ENCODE measurements around the gene MRM3. TPM values are rescaled to one million over a fixed set of nuclear protein-coding genes. Genes with fewer than 3 reads are reported as not detected.

Gene MRM3
- total and polyA plus RNA-seq, 2 donors (not counting 1 experiment from before 2014, with no cell fraction given), result 11.6 to 20.9 TPM

DNA sequence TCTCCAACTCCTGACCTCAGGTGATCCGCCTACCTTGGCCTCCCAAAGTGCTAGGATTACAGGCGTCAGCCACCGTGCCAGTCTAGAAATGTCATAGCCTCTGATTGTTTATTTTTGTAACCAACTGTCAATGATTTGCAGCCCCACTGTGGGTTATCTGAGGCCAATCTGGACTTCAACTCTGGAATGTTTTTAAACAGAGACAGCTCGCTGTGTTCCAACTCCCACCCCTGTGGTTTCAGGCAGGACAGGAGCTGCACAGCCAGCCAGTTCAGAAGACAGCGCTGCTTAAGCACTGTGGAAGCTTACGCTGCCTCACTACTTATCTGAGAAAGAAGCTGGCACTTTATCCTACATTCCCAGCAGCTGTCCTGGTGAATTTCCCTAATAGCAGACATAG lies 19.5 kb downstream of the MRM3 start:
- no peaks in the 10 kb centered on the region for H3K36me3 ChIP-seq (replicated peaks in 1 of 2; ENCODE audit: control extremely low read depth in 1 of 2, control insufficient read depth in 1 of 2, extremely low read depth in 1 of 2, insufficient read depth in 2 of 2, low read length in 1 of 2)
- TF ChIP-seq, protein P1, sequence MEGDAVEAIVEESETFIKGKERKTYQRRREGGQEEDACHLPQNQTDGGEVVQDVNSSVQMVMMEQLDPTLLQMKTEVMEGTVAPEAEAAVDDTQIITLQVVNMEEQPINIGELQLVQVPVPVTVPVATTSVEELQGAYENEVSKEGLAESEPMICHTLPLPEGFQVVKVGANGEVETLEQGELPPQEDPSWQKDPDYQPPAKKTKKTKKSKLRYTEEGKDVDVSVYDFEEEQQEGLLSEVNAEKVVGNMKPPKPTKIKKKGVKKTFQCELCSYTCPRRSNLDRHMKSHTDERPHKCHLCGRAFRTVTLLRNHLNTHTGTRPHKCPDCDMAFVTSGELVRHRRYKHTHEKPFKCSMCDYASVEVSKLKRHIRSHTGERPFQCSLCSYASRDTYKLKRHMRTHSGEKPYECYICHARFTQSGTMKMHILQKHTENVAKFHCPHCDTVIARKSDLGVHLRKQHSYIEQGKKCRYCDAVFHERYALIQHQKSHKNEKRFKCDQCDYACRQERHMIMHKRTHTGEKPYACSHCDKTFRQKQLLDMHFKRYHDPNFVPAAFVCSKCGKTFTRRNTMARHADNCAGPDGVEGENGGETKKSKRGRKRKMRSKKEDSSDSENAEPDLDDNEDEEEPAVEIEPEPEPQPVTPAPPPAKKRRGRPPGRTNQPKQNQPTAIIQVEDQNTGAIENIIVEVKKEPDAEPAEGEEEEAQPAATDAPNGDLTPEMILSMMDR (IDR thresholded peaks at IDR 0.05), result no peak
- TF ChIP-seq EZH2 (IDR thresholded peaks at IDR 0.05; ENCODE audit: borderline replicate concordance, insufficient read depth, low read depth, low read length, poor library complexity, severe bottlenecking), result no peak
- intact Hi-C loops (cut with micrococcal nuclease), result no loop called here
- POLR2A ChIA-PET, result no interaction called here
- H3K9me3 Mint-ChIP-seq (ENCODE audit: insufficient read depth), result no peaks in the 10 kb centered on the region
- no peak for ATAC-seq (ENCODE audit: low read depth)
- no peak overlapping the region for H2AFZ ChIP-seq (ENCODE audit: insufficient read depth, low read depth, low read length, poor library complexity, severe bottlenecking)
- H3K27me3 ChIP-seq (replicated peaks in 1 of 4; ENCODE audit: control extremely low read depth in 1 of 4, control insufficient read depth in 3 of 4, insufficient read depth in 4 of 4, low read length in 3 of 4), result no peaks in the 10 kb centered on the region
- H3K9ac ChIP-seq (ENCODE audit: low read length), result no peak overlapping the region
- H4K20me1 ChIP-seq (ENCODE audit: control insufficient read depth, insufficient read depth, low read length, poor library complexity, severe bottlenecking), result no peaks in the 10 kb centered on the region
- H3K9me3 ChIP-seq (ENCODE audit: control extremely low read depth in 1 of 3, control insufficient read depth in 2 of 3, insufficient read depth in 1 of 3, low read length in 2 of 3), result no peaks in the 10 kb centered on the region
- H3K4me1 Mint-ChIP-seq, result no peaks in the 10 kb centered on the region
- H3K4me3 Mint-ChIP-seq, result no peak overlapping the region
- no peaks in the 10 kb centered on the region for H3K27me3 Mint-ChIP-seq
- no peak overlapping the region for H3K4me2 ChIP-seq (replicated peaks; ENCODE audit: low read depth, low read length, poor library complexity, severe bottlenecking)
- CTCF ChIA-PET, result no interaction called here
- H3K27ac Mint-ChIP-seq, result no peak overlapping the region
- no peak overlapping the region for H3K4me3 ChIP-seq (ENCODE audit: control extremely low read depth in 1 of 5, extremely low read depth in 1 of 5, insufficient read depth in 1 of 5, low read depth in 2 of 5, low read length in 4 of 5)
- no peak for DNase-seq
- 92% methylated on average over 4 of the region's 6 CpGs for WGBS (ENCODE audit: insufficient coverage)
- no peak overlapping the region for H3K27ac ChIP-seq (ENCODE audit: low read length in 2 of 2)
- no peaks in the 10 kb centered on the region for H3K4me1 ChIP-seq (ENCODE audit: control insufficient read depth in 2 of 2, insufficient read depth in 2 of 2, low read length in 2 of 2)
- no peaks in the 10 kb centered on the region for H3K79me2 ChIP-seq (ENCODE audit: control insufficient read depth, insufficient read depth, low read length)

DNA sequence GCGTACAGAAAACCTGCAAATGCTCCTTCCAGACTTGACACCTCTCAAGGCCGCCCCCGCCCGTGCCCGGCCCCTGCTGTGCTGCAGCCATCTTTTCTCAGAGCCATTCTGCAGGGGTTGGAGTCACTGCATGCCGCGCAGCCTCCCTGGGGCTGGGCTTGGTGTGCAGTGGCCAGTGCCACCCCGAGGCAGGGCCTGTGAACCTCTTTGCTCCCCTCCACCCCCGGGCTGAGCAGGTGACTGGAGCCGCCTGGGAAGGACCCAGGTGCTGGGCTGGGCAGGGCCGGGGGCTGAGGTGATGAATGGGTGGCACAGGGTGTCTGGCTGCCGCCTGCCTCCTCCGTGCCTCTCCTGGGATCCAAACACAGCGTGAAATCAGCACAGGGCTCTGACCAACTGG lies 20.3 kb downstream of the MRM3 start:
- H3K36me3 ChIP-seq (replicated peaks in 1 of 2; ENCODE audit: control extremely low read depth in 1 of 2, control insufficient read depth in 1 of 2, extremely low read depth in 1 of 2, insufficient read depth in 2 of 2, low read length in 1 of 2), result no peaks in the 10 kb centered on the region
- no peak overlapping the region for H3K9ac ChIP-seq (ENCODE audit: low read length)
- TF ChIP-seq, protein P1 (IDR thresholded peaks at IDR 0.05), result no peak
- no peak for TF ChIP-seq EZH2 (IDR thresholded peaks at IDR 0.05; ENCODE audit: borderline replicate concordance, insufficient read depth, low read depth, low read length, poor library complexity, severe bottlenecking)
- CTCF ChIA-PET, result no interaction called here
- DNase-seq, result no peak
- no peaks in the 10 kb centered on the region for H3K9me3 ChIP-seq (ENCODE audit: control extremely low read depth in 1 of 3, control insufficient read depth in 2 of 3, insufficient read depth in 1 of 3, low read length in 2 of 3)
- intact Hi-C loops (cut with micrococcal nuclease), result no loop called here
- H2AFZ ChIP-seq (ENCODE audit: insufficient read depth, low read depth, low read length, poor library complexity, severe bottlenecking), result no peak overlapping the region
- Mint-ChIP-seq H3K27me3 (no peaks in the 10 kb centered on the region), H3K27ac (no peak overlapping the region), H3K4me1 (no peaks in the 10 kb centered on the region), H3K4me3 (no peak overlapping the region), H3K9me3 (ENCODE audit: insufficient read depth) (no peaks in the 10 kb centered on the region)
- H3K27me3 ChIP-seq (replicated peaks in 1 of 4; ENCODE audit: control extremely low read depth in 1 of 4, control insufficient read depth in 3 of 4, insufficient read depth in 4 of 4, low read length in 3 of 4), result no peaks in the 10 kb centered on the region
- POLR2A ChIA-PET, result no interaction called here
- no peaks in the 10 kb centered on the region for H3K4me1 ChIP-seq (ENCODE audit: control insufficient read depth in 2 of 2, insufficient read depth in 2 of 2, low read length in 2 of 2)
- no peak overlapping the region for H3K4me2 ChIP-seq (replicated peaks; ENCODE audit: low read depth, low read length, poor library complexity, severe bottlenecking)
- ATAC-seq (ENCODE audit: low read depth), result no peak
- WGBS (ENCODE audit: insufficient coverage), result 95% methylated on average over 13 of the region's 14 CpGs
- no peak overlapping the region for H3K27ac ChIP-seq (ENCODE audit: low read length in 2 of 2)
- H3K79me2 ChIP-seq (ENCODE audit: control insufficient read depth, insufficient read depth, low read length), result no peaks in the 10 kb centered on the region
- H3K4me3 ChIP-seq (ENCODE audit: control extremely low read depth in 1 of 5, extremely low read depth in 1 of 5, insufficient read depth in 1 of 5, low read depth in 2 of 5, low read length in 4 of 5), result no peak overlapping the region
- no peaks in the 10 kb centered on the region for H4K20me1 ChIP-seq (ENCODE audit: control insufficient read depth, insufficient read depth, low read length, poor library complexity, severe bottlenecking)

Data from B cell (primary cell).